Astrocyte of the cerebellum (primary cell): ENCODE measurements around the gene TM7SF2.

Experiments used
- DNase-seq: peaks from one replicate; pipeline ENCODE4 v3.0.0-alpha.2; 2011; ENCODE audit warnings: low read depth
- H3K4me3 ChIP-seq: 2 replicates; pipeline ENCODE4 v1.5.1; 2011; ENCODE audit warnings: mild to moderate bottlenecking, low read depth, low read length, moderate library complexity
- CTCF ChIP-seq: IDR thresholded peaks from 2 replicates; pipeline ENCODE4 v1.5.1; 2012; ENCODE audit warnings: low read length, low read depth, moderate library complexity, mild to moderate bottlenecking; ENCODE audit errors: missing control alignments
- in situ Hi-C: cut with HindIII; loops from 2 replicates; pipeline ENCODE4 v1.10.0; 2017; ENCODE audit warnings: low sequenced_read_pairs

Gene TM7SF2

GRCh38 chr11:65096926-65097325 is 14.7 kb upstream of the TM7SF2 start:
- H3K4me3 ChIP-seq, result peak overlapping the region; percentile 71
- TF ChIP-seq CTCF, result no peak
- no peak for DNase-seq
- in situ Hi-C loops, result no loop called here

GRCh38 chr11:65100674-65101350 is 10.9 kb upstream of the TM7SF2 start:
- TF ChIP-seq CTCF, result no peak
- in situ Hi-C loops, result no loop called here
- H3K4me3 ChIP-seq, result no peak overlapping the region
- no peak for DNase-seq

GRCh38 chr11:65102142-65103095 is 9.3 kb upstream of the TM7SF2 start:
- no peak for TF ChIP-seq CTCF
- H3K4me3 ChIP-seq, result no peak overlapping the region
- no peak for DNase-seq
- in situ Hi-C loops, result no loop called here

GRCh38 chr11:65103476-65103875 is 8.2 kb upstream of the TM7SF2 start:
- no peak for TF ChIP-seq CTCF
- no peak for DNase-seq
- H3K4me3 ChIP-seq, result no peak overlapping the region
- in situ Hi-C loops, result no loop called here

- H3K4me3 ChIP-seq, result no peak overlapping the region
- in situ Hi-C loops, result no loop called here
- no peak for DNase-seq
- TF ChIP-seq CTCF, result no peak
These were observed 7.0 kb upstream of the TM7SF2 start for GRCh38 chr11:65104628-65105027.

GRCh38 chr11:65107078-65107477 is 4.6 kb upstream of the TM7SF2 start:
- no peak for DNase-seq
- H3K4me3 ChIP-seq, result no peak overlapping the region
- in situ Hi-C loops, result no loop called here
- no peak for TF ChIP-seq CTCF
